OCI-LY3 (cell line): ENCODE data around the gene MT1HL1.

Experiments used
- EZH2phosphoT487 ChIP-seq: fragments of 200-600 bp; shearing (Covaris generic); IDR thresholded peaks from 2 replicates; pipeline ENCODE4 v1.6.1; 2018; ENCODE audit warnings: antibody characterized with exemption, mixed run types, low read depth
- TF ChIP-seq, protein P1 (sequence below): fragments of 200-600, 300-600 bp; sonication (generic); IDR thresholded peaks from 2 replicates; pipeline ENCODE4 v1.5.1; 2014; ENCODE audit warnings: antibody characterized with exemption, low read length, low read depth

GRCh38 chr1:236994450-236994849, 9.8 kb downstream of the MT1HL1 start:
- TF ChIP-seq, protein P1, sequence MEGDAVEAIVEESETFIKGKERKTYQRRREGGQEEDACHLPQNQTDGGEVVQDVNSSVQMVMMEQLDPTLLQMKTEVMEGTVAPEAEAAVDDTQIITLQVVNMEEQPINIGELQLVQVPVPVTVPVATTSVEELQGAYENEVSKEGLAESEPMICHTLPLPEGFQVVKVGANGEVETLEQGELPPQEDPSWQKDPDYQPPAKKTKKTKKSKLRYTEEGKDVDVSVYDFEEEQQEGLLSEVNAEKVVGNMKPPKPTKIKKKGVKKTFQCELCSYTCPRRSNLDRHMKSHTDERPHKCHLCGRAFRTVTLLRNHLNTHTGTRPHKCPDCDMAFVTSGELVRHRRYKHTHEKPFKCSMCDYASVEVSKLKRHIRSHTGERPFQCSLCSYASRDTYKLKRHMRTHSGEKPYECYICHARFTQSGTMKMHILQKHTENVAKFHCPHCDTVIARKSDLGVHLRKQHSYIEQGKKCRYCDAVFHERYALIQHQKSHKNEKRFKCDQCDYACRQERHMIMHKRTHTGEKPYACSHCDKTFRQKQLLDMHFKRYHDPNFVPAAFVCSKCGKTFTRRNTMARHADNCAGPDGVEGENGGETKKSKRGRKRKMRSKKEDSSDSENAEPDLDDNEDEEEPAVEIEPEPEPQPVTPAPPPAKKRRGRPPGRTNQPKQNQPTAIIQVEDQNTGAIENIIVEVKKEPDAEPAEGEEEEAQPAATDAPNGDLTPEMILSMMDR: no peak
- TF ChIP-seq EZH2phosphoT487: no peak
